Measurements from ENCODE around the gene TENT4A. TPM values are rescaled to one million over a fixed set of nuclear protein-coding genes. Genes with fewer than 3 reads are reported as not detected.

TENT4A gene
- total and polyA plus RNA-seq, 12 donors, result 4.2 to 13.7 (median 11.3) TPM

GRCh38 chr5:6750951-6751685 is 37.9 kb downstream of the TENT4A start:
- no peak for DNase-seq
- TF ChIP-seq, protein P1, sequence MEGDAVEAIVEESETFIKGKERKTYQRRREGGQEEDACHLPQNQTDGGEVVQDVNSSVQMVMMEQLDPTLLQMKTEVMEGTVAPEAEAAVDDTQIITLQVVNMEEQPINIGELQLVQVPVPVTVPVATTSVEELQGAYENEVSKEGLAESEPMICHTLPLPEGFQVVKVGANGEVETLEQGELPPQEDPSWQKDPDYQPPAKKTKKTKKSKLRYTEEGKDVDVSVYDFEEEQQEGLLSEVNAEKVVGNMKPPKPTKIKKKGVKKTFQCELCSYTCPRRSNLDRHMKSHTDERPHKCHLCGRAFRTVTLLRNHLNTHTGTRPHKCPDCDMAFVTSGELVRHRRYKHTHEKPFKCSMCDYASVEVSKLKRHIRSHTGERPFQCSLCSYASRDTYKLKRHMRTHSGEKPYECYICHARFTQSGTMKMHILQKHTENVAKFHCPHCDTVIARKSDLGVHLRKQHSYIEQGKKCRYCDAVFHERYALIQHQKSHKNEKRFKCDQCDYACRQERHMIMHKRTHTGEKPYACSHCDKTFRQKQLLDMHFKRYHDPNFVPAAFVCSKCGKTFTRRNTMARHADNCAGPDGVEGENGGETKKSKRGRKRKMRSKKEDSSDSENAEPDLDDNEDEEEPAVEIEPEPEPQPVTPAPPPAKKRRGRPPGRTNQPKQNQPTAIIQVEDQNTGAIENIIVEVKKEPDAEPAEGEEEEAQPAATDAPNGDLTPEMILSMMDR (IDR thresholded peaks at IDR 0.05), result no peak
- no peak overlapping the region for H3K27ac ChIP-seq
- H3K4me1 ChIP-seq, result peaks cover 0 to 6% (median 0%) of the 10 kb centered on the region in 9 donors
- 92% methylated on average over 18 of the region's 18 CpGs for whole genome bisulfite sequencing, 2 donors
- peaks cover 0 to 100% (median 63%) of the 10 kb centered on the region in 9 donors for H3K36me3 ChIP-seq
- no peak for ATAC-seq
- no peak overlapping the region for H3K4me3 ChIP-seq
- H3K9me3 ChIP-seq, result no peaks in the 10 kb centered on the region
- intact Hi-C loops (cut with DNase I), result no loop called here
- H3K27me3 ChIP-seq, result no peaks in the 10 kb centered on the region

GRCh38 chr5:6752236-6752635 is 39.0 kb downstream of the TENT4A start:
- no peaks in the 10 kb centered on the region for H3K9me3 ChIP-seq
- H3K27ac ChIP-seq, result no peak overlapping the region
- peaks cover 0 to 100% (median 55%) of the 10 kb centered on the region in 9 donors for H3K36me3 ChIP-seq
- DNase-seq, result no peak
- H3K27me3 ChIP-seq, result no peaks in the 10 kb centered on the region
- H3K4me1 ChIP-seq, result peaks cover 0 to 6% (median 0%) of the 10 kb centered on the region in 9 donors
- H3K4me3 ChIP-seq, result no peak overlapping the region
- intact Hi-C loops (cut with DNase I), result no loop called here
- TF ChIP-seq, protein P1 (IDR thresholded peaks at IDR 0.05), result no peak
- ATAC-seq, result no peak
- 97% methylated on average over 12 of the region's 12 CpGs for WGBS, 2 donors

DNA sequence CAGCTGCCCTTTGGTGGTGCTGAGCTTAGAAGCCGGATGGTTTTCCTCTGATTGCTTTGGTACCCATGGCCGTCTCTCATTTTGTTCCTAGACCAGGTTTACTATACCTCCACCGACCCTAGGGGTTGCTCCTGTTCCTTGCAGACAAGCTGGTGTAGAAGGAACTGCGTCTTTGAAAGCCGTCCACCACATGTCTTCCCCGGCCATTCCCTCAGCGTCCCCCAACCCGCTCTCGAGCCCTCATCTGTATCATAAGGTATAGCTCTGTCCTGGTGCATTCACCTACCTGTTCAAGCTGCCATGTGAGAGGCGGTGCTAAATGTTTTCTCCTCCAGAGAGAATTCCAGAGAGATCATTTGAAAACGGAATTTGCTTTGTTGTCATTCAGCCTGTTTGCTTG is 39.5 kb downstream of the TENT4A start:
- H3K4me3 ChIP-seq, result no peak overlapping the region
- no peaks in the 10 kb centered on the region for H3K27me3 ChIP-seq
- H3K4me1 ChIP-seq, result peaks cover 0 to 6% (median 0%) of the 10 kb centered on the region in 9 donors
- DNase-seq (no peak), ATAC-seq (no peak)
- peaks cover 0 to 100% (median 55%) of the 10 kb centered on the region in 9 donors for H3K36me3 ChIP-seq
- TF ChIP-seq, protein P1 (IDR thresholded peaks at IDR 0.05), result no peak
- intact Hi-C loops (cut with DNase I), result no loop called here
- WGBS, 2 donors, result 93 to 97% methylated on average over 11 of the region's 11 CpGs
- H3K27ac ChIP-seq, result no peak overlapping the region
- no peaks in the 10 kb centered on the region for H3K9me3 ChIP-seq

- TF ChIP-seq, protein P1 (IDR thresholded peaks at IDR 0.05), result no peak
- H3K27me3 ChIP-seq, result no peaks in the 10 kb centered on the region
- 86 to 87% methylated on average over 11 of the region's 11 CpGs for WGBS, 2 donors
- no peak for DNase-seq
- ATAC-seq, result peak in 4 of 8 donors; percentile 46 to 59 (median 52)
- H3K9me3 ChIP-seq, result no peaks in the 10 kb centered on the region
- intact Hi-C loops (cut with DNase I), result no loop called here
- H3K27ac ChIP-seq, result no peak overlapping the region
- peaks cover 0 to 100% (median 58%) of the 10 kb centered on the region in 9 donors for H3K36me3 ChIP-seq
- no peak overlapping the region for H3K4me3 ChIP-seq
- H3K4me1 ChIP-seq, result peaks cover 0 to 6% (median 0%) of the 10 kb centered on the region in 9 donors
Observed at GRCh38 chr5:6753851-6754250, 40.6 kb downstream of the TENT4A start.

All from heart right ventricle (tissue), 16 donors.